Endometrium (tissue), 2 donors: Measurements from ENCODE around the gene MSI2.
A peak's percentile ranks its signal among the peaks of the same experiment; 100 is the strongest.

Source experiments
- FAIRE-seq: peaks from 2 replicates; lab custom pipeline; 2012; peaks lifted over from hg19 to GRCh38; lab: Jason Lieb, UNC
- donor health status: control.
- donor health status: control.

MSI2 gene

DNA sequence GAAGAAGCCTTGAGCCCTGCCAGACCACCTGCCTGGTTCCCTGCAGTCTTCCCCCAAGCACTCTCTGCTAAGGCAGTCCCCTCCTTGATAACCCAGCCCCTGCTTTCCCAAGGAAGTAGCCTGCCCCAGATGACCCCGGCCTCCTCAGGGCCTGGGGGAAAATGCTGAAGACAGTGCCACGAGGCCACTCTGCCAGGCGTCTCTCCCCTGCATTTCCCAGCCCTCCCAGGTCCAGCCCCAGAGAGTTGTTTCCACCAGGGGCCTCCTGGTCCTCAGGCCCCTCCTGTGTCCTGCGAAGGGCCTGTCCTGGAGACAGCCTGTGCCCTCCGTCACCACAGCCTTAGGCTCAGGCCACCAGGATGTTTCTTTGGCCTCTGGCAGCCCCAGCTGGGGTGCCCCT lies 392.4 kb downstream of the MSI2 start:
- no peak for FAIRE-seq

- no peak for FAIRE-seq
Observed at GRCh38 chr17:57649191-57649590, 392.9 kb downstream of the MSI2 start.

- no peak for FAIRE-seq
Observed at GRCh38 chr17:57649731-57650484, 393.6 kb downstream of the MSI2 start.

GRCh38 chr17:57650548-57650947 lies 394.2 kb downstream of the MSI2 start:
- FAIRE-seq: no peak

GRCh38 chr17:57651451-57651850 lies 395.1 kb downstream of the MSI2 start:
- FAIRE-seq: no peak

DNA sequence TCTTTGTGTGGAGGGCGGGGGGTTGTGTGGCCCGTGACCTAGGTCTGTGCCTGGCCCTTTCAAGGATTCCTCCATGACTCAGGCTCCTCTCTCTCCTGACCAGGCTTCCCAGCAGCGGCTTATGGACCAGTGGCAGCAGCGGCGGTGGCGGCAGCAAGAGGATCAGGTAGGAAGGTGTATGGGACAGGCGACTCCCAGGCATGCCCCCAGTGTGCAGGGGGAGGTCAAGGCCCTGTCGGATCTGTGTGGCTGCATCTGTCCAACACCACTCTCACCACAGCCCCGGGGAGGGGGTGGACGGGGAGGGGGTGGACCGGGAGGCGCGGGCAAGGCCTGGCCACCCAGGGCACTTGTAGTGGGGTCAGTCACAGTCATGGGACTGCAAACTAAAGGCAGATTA lies 395.7 kb downstream of the MSI2 start:
- FAIRE-seq: no peak

DNA sequence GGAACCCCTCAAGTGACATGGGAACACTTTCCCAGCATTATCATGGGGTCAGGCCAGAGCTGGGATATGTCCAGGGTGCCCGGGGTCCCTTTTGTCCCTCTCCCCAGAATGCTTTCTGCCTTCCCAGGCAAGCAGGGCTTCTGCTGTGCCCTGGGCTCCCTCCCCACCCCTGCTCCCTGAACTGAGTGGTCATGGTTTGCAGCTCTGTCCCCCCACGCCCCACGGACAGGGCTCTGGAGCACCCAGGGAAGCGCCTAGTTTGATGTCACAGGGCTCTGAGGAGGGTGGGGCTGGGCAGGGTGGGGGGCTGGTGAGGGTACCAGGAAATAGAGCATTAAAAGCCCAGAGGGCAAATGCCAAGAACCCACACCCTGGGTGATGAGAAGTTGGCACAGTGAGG lies 396.5 kb downstream of the MSI2 start:
- FAIRE-seq: no peak

GRCh38 chr17:57653279-57653678 lies 397.0 kb downstream of the MSI2 start:
- FAIRE-seq: no peak

GRCh38 chr17:57654040-57654775 lies 397.9 kb downstream of the MSI2 start:
- no peak for FAIRE-seq

GRCh38 chr17:57655553-57655952 lies 399.2 kb downstream of the MSI2 start:
- no peak for FAIRE-seq

DNA sequence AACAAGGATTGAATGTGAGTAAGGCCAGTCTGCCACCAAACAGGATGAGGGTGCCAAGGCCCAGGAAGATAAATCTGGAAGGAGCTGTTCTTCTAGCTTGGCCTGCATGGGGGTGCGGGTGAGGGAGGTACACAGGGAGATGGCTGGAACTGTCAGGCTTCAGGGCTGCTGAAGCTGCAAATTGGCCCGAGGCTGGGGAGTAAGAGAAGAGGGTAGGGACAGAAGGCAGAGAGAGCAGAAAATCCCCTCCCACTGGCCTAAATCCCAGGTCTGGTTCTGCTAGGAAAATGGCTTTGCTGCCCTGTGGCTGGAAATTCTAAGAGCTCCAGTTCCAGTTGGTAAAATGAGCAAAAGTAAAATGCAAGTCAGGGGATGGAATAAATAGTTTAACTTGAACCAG lies 400.9 kb downstream of the MSI2 start:
- FAIRE-seq: no peak

DNA sequence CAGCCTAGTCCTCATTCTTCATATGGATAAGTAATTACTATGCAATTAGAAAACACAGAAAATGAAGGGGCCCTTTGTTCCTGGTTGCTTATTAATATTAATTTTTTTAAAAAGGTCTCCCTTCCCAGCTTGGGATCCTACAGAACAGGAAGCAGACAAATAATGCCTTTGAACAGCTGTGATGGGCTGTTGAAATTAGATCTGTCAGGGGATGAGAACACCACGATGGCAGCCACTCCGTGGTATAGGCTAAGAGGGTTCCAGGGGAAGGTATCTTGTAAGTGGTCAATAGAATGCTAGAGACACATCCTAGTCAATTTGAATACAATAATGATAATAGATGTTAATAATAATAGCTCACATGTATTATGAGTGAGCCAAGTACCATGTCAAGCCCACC lies 405.7 kb downstream of the MSI2 start:
- no peak for FAIRE-seq

DNA sequence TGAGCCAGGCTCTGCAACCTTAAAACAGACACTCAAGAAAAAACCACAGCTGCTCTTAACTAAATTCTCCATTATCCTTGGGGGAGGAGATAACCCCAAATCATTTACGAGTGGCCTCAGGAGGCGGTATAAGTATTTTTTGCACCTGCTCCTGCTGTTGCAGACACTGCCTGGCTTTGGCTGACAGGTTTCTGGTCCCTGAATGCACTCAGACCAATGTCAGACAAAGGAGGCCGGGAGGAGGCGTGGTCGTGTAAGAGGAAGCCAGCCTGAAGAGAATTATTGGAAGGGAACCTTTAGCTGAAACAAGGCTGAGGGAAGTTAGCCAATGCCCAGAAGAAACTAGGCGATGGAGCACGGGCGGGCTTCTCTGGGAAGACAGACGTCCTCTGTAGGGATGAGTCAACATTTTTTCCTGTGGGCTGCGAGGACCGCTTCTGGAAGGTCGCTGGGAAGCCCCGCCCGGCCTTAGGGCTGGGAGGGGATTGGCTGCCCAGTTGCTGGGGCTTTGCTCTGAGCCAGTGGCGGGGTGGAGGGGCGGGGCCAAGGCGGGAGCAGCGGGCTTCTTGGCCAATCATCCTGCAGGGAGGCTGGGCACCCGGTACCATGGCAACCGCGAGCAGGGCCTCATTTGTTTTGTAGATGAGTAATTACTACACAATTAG lies 406.5 kb downstream of the MSI2 start:
- FAIRE-seq: peak; percentile 90

GRCh38 chr17:57663326-57664070 lies 407.2 kb downstream of the MSI2 start:
- no peak for FAIRE-seq

DNA sequence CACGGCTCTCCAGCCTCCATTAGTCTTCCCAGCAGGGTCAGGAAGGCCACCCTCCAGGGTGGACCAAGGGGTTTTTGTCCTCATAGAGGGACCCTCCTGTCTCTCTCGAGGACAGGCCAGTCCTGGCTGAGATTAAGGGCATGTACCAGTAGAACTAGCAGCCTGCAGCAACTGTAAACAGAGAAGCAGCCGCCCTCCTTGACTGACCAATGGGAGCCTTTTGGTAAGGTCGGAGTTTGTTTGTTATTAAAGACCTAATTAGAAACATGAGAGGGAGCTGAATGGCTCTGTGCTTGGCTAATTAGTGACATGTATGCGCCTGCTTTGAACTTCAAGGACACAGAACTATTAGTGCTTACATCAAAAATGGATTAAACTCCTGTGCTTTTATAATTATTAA lies 408.8 kb downstream of the MSI2 start:
- peak; percentile 89 for FAIRE-seq

GRCh38 chr17:57665696-57666095 lies 409.4 kb downstream of the MSI2 start:
- no peak for FAIRE-seq

DNA sequence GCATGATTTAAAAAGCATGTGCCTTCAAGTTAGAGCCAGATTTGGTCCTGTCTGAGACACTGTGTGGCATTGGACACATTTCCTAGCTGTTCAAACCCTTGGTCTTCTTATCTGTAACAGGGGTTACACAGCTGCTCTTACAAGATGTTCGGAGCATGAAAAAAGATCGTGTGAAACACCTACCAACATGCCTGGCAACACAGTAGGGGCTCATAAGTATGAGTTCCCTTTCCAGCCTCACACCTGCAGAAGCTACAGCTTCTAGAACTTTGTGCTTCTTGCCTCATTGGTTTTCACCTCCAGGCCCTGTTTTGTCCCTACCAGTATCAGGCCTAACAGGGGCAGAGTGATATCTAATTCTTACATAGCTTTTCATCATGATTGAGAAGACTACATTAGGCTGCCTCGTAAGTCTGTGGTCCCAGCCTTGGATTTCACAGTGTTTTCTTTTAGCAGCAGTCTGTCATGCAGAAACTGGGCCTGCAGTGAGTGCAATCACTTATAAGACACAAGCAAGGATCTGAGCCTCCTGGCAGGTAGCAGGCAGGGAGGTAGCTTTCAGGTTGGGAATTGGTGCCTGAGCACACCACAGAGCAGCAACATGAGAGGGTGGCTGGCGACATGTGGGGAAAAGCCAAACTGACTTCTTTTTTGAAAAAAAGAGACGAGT lies 410.0 kb downstream of the MSI2 start:
- FAIRE-seq: no peak

DNA sequence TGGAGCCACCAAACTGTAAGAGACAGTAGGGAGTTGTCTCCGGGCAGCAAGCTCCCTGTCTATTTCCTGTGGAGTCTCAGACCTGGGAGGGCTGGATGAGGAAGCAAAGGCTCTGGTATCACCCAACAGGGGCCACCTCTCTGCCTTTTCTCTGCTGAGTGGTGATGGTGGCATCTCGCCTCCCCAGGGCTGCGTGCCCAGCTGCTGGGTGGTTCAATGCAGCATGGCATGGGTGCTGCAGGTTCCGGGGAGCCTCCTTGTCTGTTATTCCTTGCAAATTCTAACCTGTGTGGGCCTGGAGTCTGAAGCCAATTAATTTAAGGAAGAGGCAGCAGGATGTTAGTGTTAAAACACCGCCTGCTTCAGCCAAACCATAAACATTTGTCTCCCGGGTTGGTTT lies 410.6 kb downstream of the MSI2 start:
- no peak for FAIRE-seq

- no peak for FAIRE-seq
Observed at GRCh38 chr17:57667461-57667923, 411.2 kb downstream of the MSI2 start.

DNA sequence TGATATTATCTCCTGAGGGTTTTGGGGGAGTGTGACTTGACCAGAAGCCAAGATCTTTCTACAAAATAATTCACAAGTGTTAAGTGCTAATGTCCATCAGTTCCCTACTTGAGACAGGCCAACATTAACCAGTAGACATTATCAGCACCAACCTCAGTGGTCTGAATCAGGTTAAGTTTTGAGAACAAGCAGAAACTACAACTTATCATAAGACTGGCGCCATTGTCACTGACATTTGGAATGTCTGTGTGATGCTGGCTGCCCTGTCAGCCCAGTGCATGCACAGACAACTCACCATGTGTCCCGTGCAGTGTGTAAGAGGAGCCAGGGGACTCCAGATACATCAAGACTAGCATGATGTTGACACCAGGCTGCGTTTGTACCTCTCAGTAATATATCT lies 412.0 kb downstream of the MSI2 start:
- no peak for FAIRE-seq

DNA sequence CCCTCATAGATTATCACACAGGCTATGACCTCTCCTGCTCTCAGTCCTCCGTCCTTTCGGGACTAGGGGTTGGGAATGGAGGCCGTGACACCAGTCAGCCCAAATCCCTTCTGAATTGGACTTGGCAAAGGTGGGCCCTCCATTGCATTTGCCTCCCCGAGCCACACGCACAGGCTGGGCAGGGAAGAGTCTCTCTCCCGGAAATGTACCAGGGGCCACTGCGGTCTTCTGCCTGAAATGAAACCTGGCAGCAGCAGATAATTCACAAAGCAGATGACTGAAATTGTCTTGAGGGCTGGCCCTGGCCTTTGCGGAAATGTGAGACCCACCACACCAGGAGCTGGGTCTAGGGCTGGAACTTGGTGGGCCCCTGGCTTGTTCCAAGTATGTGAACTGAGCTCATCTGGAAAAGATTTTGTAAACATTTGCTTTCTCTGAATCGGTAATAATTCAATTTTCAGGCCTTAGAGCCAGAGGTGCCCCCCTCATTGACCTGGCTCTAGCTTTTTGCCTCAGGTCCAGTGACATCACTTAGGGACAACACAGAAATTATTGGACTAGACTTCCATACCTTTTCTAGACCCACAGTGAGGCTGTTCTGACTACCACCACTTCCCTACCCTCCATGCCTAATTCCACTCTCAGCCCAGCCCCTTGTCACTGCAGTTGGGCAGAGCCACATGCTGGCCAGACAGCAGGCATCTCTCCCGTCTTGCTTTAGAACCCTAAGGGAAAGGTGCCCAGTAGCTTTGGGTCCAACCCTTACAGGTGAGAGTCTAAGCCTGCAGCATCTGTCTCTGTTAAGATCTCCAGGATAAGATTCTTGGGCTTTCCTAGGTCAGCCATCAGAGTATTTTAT lies 413.6 kb downstream of the MSI2 start:
- FAIRE-seq: no peak
